Sigmoid colon (tissue), 7 donors: Measurements from ENCODE around the gene HACD1. TPM values are rescaled to one million over a fixed set of nuclear protein-coding genes. Genes with fewer than 3 reads are reported as not detected.
"Not testable (repeated sequence)": the region's sequence is repeated elsewhere in the genome, so short reads cannot be mapped to it uniquely, and the experiment has no call there.

ENCODE experiments used
- DNase-seq: peaks from one replicate; pipeline ENCODE4 v3.0.0-alpha.2; 2019
- H3K27ac ChIP-seq, 4 donors: fragments of 200-600 bp; sonication (generic); one replicate each; pipeline ENCODE4 v1.5.1; 2016 to 2019; ENCODE audit warnings: mild to moderate bottlenecking in 1 of 4
- H3K27me3 ChIP-seq, 3 donors: fragments of 200-600 bp; sonication (generic); one replicate each; pipeline ENCODE4 v1.5.1; 2019; ENCODE audit warnings: mild to moderate bottlenecking in 1 of 3
- H3K36me3 ChIP-seq, 4 donors: fragments of 200-600 bp; sonication (generic); one replicate each; pipeline ENCODE4 v1.5.1; 2016 to 2019
- H3K4me1 ChIP-seq, 4 donors: fragments of 200-600 bp; sonication (generic); one replicate each; pipeline ENCODE4 v1.5.1; 2017 to 2019
- H3K4me3 ChIP-seq, 4 donors: fragments of 200-600 bp; sonication (generic); one replicate each; pipeline ENCODE4 v1.5.1; 2017 to 2019; ENCODE audit warnings: mild to moderate bottlenecking in 2 of 4, moderate library complexity in 1 of 4
- H3K9me3 ChIP-seq, 4 donors: fragments of 200-600 bp in 3 of 4; sonication (generic) in 3 of 4; one replicate each; pipeline versions ENCODE4 v1.5.1 to v1.6.1; 2013 to 2019
- CTCF ChIP-seq, 4 experiments: fragments of 450-650 bp in 3 of 4; fragments of 200-600 bp in 1 of 4; IDR thresholded peaks; one replicate each; pipeline ENCODE4 v1.5.1; 2016 to 2019; ENCODE audit warnings: antibody characterized with exemption in 4 of 4, mild to moderate bottlenecking in 3 of 4, moderate library complexity in 2 of 4
- EP300 ChIP-seq, 4 donors: sonication (generic); formaldehyde crosslinking; IDR thresholded peaks; one replicate each; pipeline ENCODE4 v1.6.1; 2017; ENCODE audit warnings: antibody characterized with exemption in 4 of 4
- POLR2A ChIP-seq, 2 donors: fragments of 450-650 bp; IDR thresholded peaks; one replicate each; pipeline ENCODE4 v1.6.1; 2016; ENCODE audit warnings: antibody characterized with exemption in 2 of 2, mild to moderate bottlenecking in 2 of 2, moderate library complexity in 2 of 2
- POLR2AphosphoS5 ChIP-seq, 4 donors: sonication (generic); formaldehyde crosslinking; IDR thresholded peaks; one replicate each; pipeline ENCODE4 v1.6.1; 2017; ENCODE audit warnings: antibody characterized with exemption in 4 of 4
- WGBS, 2 donors: extraction: QIAGEN DNeasy Blood & Tissue Kit; methylation state at CpG; one replicate each; pipeline ENCODE4 v1.1.7; 2013; 5-methylcytosine and 5-hydroxymethylcytosine counted together
- intact Hi-C: fragments of 100-400 bp; cut with DNase I; formaldehyde crosslinking; loops from one replicate; pipeline ENCODE4 v1.15.1; 2023
- polyA plus RNA-seq, 3 donors: library from polyadenylated mRNA; stranded (reverse); fragments of 200-250 nt; gene quantifications; one replicate each; pipeline ENCODE4 v1.2.3, GENCODE V29; 2013
- total RNA-seq, 4 donors: library from RNA; depleted of rRNA; stranded (reverse); fragments of >200 nt; gene quantifications; one replicate each; pipeline ENCODE4 v1.1.0, GENCODE V29; 2016
- donor health status: healthy with polysubstance abuse.
- donor health status: Bipolar disorder and iron deficiency.
- donor health status: healthy.

HACD1 gene
- total and polyA plus RNA-seq, 7 donors, result 3.0 to 85.3 (median 61.6) TPM; not detected in 1

GRCh38 chr10:17590969-17591645 lies 26.1 kb downstream of the HACD1 start:
- DNase-seq, result no peak
- intact Hi-C loops, result no loop called here
- H3K4me1 ChIP-seq, result no peaks in the 10 kb centered on the region
- no peak overlapping the region for H3K27ac ChIP-seq
- 91 to 94% methylated on average over 6 of the region's 6 CpGs for WGBS, 2 donors
- H3K9me3 ChIP-seq, result no peaks in the 10 kb centered on the region
- H3K27me3 ChIP-seq, result no peaks in the 10 kb centered on the region
- TF ChIP-seq POLR2A (IDR thresholded peaks at IDR 0.05) (no peak), EP300 (IDR thresholded peaks at IDR 0.05) (no peak), CTCF (IDR thresholded peaks at IDR 0.05) (no peak), POLR2AphosphoS5 (IDR thresholded peaks at IDR 0.05) (no peak)
- H3K4me3 ChIP-seq, result no peak overlapping the region
- peaks cover 0 to 24% (median 0%) of the 10 kb centered on the region in 4 donors for H3K36me3 ChIP-seq

- WGBS, 2 donors, result 90 to 91% methylated on average over 1 of the region's 1 CpG
- intact Hi-C loops, result not testable (repeated sequence)
Observed at GRCh38 chr10:17589316-17589715, 27.9 kb downstream of the HACD1 start.

GRCh38 chr10:17588420-17588819 lies 28.8 kb downstream of the HACD1 start:
- Histone ChIP-seq H3K27ac (no peak overlapping the region), H3K4me1 (no peaks in the 10 kb centered on the region), H3K4me3 (no peak overlapping the region), H3K27me3 (no peaks in the 10 kb centered on the region), H3K36me3 (peaks cover 0 to 16% (median 0%) of the 10 kb centered on the region in 4 donors), H3K9me3 (no peaks in the 10 kb centered on the region)
- intact Hi-C loops, result no loop called here
- TF ChIP-seq CTCF (IDR thresholded peaks at IDR 0.05) (no peak), POLR2AphosphoS5 (IDR thresholded peaks at IDR 0.05) (no peak), EP300 (IDR thresholded peaks at IDR 0.05) (no peak), POLR2A (IDR thresholded peaks at IDR 0.05) (no peak)
- 84 to 91% methylated on average over 2 of the region's 2 CpGs for WGBS, 2 donors
- no peak for DNase-seq

More at GRCh38 chr10:17589316-17589715, 27.9 kb downstream of the HACD1 start:
- not testable (repeated sequence) for H3K27ac ChIP-seq, H3K4me3 ChIP-seq, DNase-seq, H3K27me3 ChIP-seq, H3K4me1 ChIP-seq, H3K9me3 ChIP-seq
- peaks cover 0 to 24% (median 0%) of the 10 kb centered on the region in 4 donors for H3K36me3 ChIP-seq

GRCh38 chr10:17587321-17587720 lies 29.9 kb downstream of the HACD1 start:
- H3K9me3 ChIP-seq, H3K27me3 ChIP-seq, intact Hi-C loops, H3K27ac ChIP-seq, H3K36me3 ChIP-seq, H3K4me3 ChIP-seq, DNase-seq, H3K4me1 ChIP-seq: not testable (repeated sequence)
- WGBS, 2 donors, result 76 to 79% methylated on average over 6 of the region's 6 CpGs

- Histone ChIP-seq H3K36me3 (peaks cover 0 to under 1% (median 0%) of the 10 kb centered on the region in 4 donors), H3K4me3 (no peak overlapping the region), H3K4me1 (no peaks in the 10 kb centered on the region), H3K27ac (no peak overlapping the region), H3K9me3 (no peaks in the 10 kb centered on the region), H3K27me3 (no peaks in the 10 kb centered on the region)
- TF ChIP-seq CTCF (IDR thresholded peaks at IDR 0.05) (no peak), POLR2AphosphoS5 (IDR thresholded peaks at IDR 0.05) (no peak), EP300 (IDR thresholded peaks at IDR 0.05) (no peak), POLR2A (IDR thresholded peaks at IDR 0.05) (no peak)
- 36 to 51% methylated on average over 6 of the region's 6 CpGs for WGBS, 2 donors
- DNase-seq, result no peak
- intact Hi-C loops, result no loop called here
Observed at GRCh38 chr10:17586821-17587234, 30.3 kb downstream of the HACD1 start.

GRCh38 chr10:17585016-17585415 lies 32.2 kb downstream of the HACD1 start:
- intact Hi-C loops, result no loop called here
- Histone ChIP-seq H3K4me1 (no peaks in the 10 kb centered on the region), H3K27me3 (no peaks in the 10 kb centered on the region), H3K27ac (no peak overlapping the region), H3K36me3 (no peaks in the 10 kb centered on the region), H3K4me3 (no peak overlapping the region), H3K9me3 (no peaks in the 10 kb centered on the region)
- no peak for DNase-seq
- TF ChIP-seq EP300 (IDR thresholded peaks at IDR 0.05) (no peak), POLR2A (IDR thresholded peaks at IDR 0.05) (no peak), POLR2AphosphoS5 (IDR thresholded peaks at IDR 0.05) (no peak), CTCF (IDR thresholded peaks at IDR 0.05) (no peak)
- 59 to 87% methylated on average over 8 of the region's 8 CpGs for WGBS, 2 donors
